ENCODE results near the gene WDR82.

- TF ChIP-seq CTCF (IDR thresholded peaks at IDR 0.05) (no peak), EZH2 (IDR thresholded peaks at IDR 0.05) (no peak), EZH2phosphoT487 (IDR thresholded peaks at IDR 0.05) (no peak)
Observed at GRCh38 chr3:52221141-52221562, 57.3 kb downstream of the WDR82 start.

Data from neural progenitor cell (in vitro differentiated cells).